HEK293 (cell line): ENCODE measurements around the gene PRSS16.

Source experiments
- ZBTB10 ChIP-seq: fragments of 450-650 bp; formaldehyde crosslinking; IDR thresholded peaks from 2 replicates; pipeline ENCODE4 v1.5.1; 2016; ENCODE audit warnings: missing biosample characterization, missing genetic modification characterization
- ZNF175 ChIP-seq: fragments of 450-650 bp; formaldehyde crosslinking; IDR thresholded peaks from 2 replicates; pipeline ENCODE4 v1.5.1; 2016; ENCODE audit warnings: missing biosample characterization, missing genetic modification characterization
- TF ChIP-seq, protein P1 (sequence below): fragments of 450-650 bp; formaldehyde crosslinking; IDR thresholded peaks from 2 replicates; pipeline ENCODE4 v1.5.1; 2016; ENCODE audit warnings: missing biosample characterization, missing genetic modification characterization

DNA sequence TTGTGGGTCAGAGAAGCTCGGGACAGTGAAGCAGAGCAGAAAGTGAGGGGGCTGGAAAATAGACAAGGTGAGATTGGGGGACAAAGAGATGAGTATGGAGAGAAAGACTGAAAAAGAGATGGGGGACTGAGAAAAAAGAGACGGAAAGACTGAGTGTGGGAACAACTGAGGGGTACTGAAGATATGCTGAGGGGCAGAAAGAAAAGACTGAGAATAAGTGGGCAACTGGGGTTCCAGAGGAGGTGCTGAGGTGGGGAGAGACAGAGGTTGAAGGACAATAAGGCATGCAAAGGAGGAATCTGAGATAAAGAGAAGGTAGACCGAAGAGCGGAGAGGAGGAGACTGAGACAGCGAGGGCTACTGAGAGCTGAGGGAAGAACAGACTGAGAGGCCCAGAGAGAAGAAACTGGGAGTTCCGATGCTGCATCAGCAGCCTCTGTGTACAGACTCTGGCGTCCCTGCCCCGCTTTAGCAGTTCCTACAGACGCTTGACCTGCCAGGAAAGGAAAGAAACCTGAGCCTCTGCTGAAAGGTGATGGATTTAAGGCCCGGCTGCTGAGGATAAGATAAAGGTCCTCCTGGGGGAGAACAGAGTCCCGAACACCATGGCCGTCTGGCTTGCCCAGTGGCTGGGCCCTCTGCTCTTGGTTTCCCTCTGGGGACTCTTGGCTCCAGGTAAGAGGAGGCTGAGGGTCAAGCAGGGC, at the start of gene PRSS16:
- TF ChIP-seq, protein P1, sequence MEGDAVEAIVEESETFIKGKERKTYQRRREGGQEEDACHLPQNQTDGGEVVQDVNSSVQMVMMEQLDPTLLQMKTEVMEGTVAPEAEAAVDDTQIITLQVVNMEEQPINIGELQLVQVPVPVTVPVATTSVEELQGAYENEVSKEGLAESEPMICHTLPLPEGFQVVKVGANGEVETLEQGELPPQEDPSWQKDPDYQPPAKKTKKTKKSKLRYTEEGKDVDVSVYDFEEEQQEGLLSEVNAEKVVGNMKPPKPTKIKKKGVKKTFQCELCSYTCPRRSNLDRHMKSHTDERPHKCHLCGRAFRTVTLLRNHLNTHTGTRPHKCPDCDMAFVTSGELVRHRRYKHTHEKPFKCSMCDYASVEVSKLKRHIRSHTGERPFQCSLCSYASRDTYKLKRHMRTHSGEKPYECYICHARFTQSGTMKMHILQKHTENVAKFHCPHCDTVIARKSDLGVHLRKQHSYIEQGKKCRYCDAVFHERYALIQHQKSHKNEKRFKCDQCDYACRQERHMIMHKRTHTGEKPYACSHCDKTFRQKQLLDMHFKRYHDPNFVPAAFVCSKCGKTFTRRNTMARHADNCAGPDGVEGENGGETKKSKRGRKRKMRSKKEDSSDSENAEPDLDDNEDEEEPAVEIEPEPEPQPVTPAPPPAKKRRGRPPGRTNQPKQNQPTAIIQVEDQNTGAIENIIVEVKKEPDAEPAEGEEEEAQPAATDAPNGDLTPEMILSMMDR (tag by site-specific recombination), result no peak
- no peak for TF ChIP-seq ZNF175
- TF ChIP-seq ZBTB10, result no peak
